CD14-positive monocyte (primary cell): ENCODE results near the gene FLYWCH2. TPM values are rescaled to one million over a fixed set of nuclear protein-coding genes. Genes with fewer than 3 reads are reported as not detected.

Experiments
- DNase-seq, 3 donors: peaks; one replicate each; pipeline ENCODE4 v3.0.0-alpha.2; 2011 to 2022
- H2AFZ ChIP-seq: 2 replicates; pipeline ENCODE4 v1.6.0; 2012; ENCODE audit warnings: mild to moderate bottlenecking, low read depth, low read length, inconsistent platforms; ENCODE audit not compliant: insufficient read depth, poor library complexity, severe bottlenecking
- H3K27ac ChIP-seq, 2 donors: 1 replicate in 1 of 2; 2 replicates in 1 of 2; pipeline ENCODE4 v1.5.1; 2012 to 2013; ENCODE audit warnings: low read length in 2 of 2, control low read depth in 1 of 2, inconsistent platforms in 1 of 2, low read depth in 1 of 2, mild to moderate bottlenecking in 1 of 2
- H3K27me3 ChIP-seq, 2 donors: one replicate each; pipeline versions ENCODE4 v1.6.0 to v1.6.1; 2011 to 2013; ENCODE audit warnings: low read length in 2 of 2; ENCODE audit not compliant: control insufficient read depth in 2 of 2, insufficient read depth in 2 of 2
- H3K36me3 ChIP-seq, 2 donors: replicated peaks in 1 of 2; 1 replicate in 1 of 2; 2 replicates in 1 of 2; pipeline versions ENCODE4 v1.5.1 to v1.6.1; 2012 to 2013; ENCODE audit warnings: low read length in 2 of 2, control low read depth in 1 of 2, inconsistent platforms in 1 of 2, mild to moderate bottlenecking in 1 of 2; ENCODE audit not compliant: insufficient read depth in 2 of 2, control insufficient read depth in 1 of 2
- H3K4me1 ChIP-seq, 2 donors: 1 replicate in 1 of 2; 2 replicates in 1 of 2; pipeline versions ENCODE4 v1.5.1 to v1.6.1; 2012 to 2013; ENCODE audit warnings: low read length in 2 of 2, control low read depth in 1 of 2, inconsistent platforms in 1 of 2, mild to moderate bottlenecking in 1 of 2, moderate library complexity in 1 of 2; ENCODE audit not compliant: insufficient read depth in 2 of 2, control insufficient read depth in 1 of 2
- H3K4me2 ChIP-seq: replicated peaks from 2 replicates; pipeline ENCODE3; 2012; ENCODE audit warnings: low read length, moderate library complexity, mild to moderate bottlenecking; ENCODE audit not compliant: poor library complexity, severe bottlenecking; ENCODE audit errors: extremely low read depth
- H3K4me3 ChIP-seq, 3 experiments: fragments of 200-600 bp in 1 of 3; sonication (generic) in 1 of 3; replicated peaks in 1 of 3; 1 replicate in 2 of 3; 2 replicates in 1 of 3; pipeline ENCODE4 v1.5.1; 2011 to 2013; ENCODE audit warnings: low read length in 3 of 3, mild to moderate bottlenecking in 3 of 3, control low read depth in 2 of 3, low read depth in 2 of 3, inconsistent platforms in 1 of 3, moderate library complexity in 1 of 3
- H3K79me2 ChIP-seq: 2 replicates; pipeline ENCODE4 v1.6.0; 2012; ENCODE audit warnings: mild to moderate bottlenecking, control low read depth, inconsistent platforms, low read length, moderate library complexity; ENCODE audit not compliant: insufficient read depth
- H3K9ac ChIP-seq: 2 replicates; pipeline ENCODE4 v1.6.0; 2017; ENCODE audit warnings: low read length, mild to moderate bottlenecking; ENCODE audit not compliant: insufficient read depth, poor library complexity, severe bottlenecking
- H3K9me3 ChIP-seq, 2 donors: replicated peaks in 1 of 2; 1 replicate in 1 of 2; 2 replicates in 1 of 2; pipeline versions ENCODE4 v1.5.1 to v1.6.1; 2012 to 2013; ENCODE audit warnings: low read length in 2 of 2, control low read depth in 1 of 2; ENCODE audit not compliant: control insufficient read depth in 1 of 2, insufficient read depth in 1 of 2
- H4K20me1 ChIP-seq: 2 replicates; pipeline ENCODE4 v1.6.0; 2012; ENCODE audit warnings: mild to moderate bottlenecking, low read length, control low read depth, moderate library complexity; ENCODE audit not compliant: insufficient read depth
- H3K27ac Mint-ChIP-seq, 7 donors: one replicate each; pipeline ENCODE4 v1.8.0; 2020; ENCODE audit warnings: mild to moderate bottlenecking in 7 of 7, mixed read lengths in 7 of 7, moderate library complexity in 6 of 7, inconsistent platforms in 2 of 7
- H3K27me3 Mint-ChIP-seq, 3 donors: one replicate each; pipeline ENCODE4 v1.8.0; 2021 to 2022; ENCODE audit warnings: low read depth in 3 of 3, mild to moderate bottlenecking in 3 of 3, mixed read lengths in 3 of 3, moderate library complexity in 3 of 3, inconsistent platforms in 1 of 3
- H3K36me3 Mint-ChIP-seq, 2 donors: one replicate each; pipeline ENCODE4 v1.8.0; 2020; ENCODE audit warnings: mixed read lengths in 2 of 2, inconsistent platforms in 1 of 2, mild to moderate bottlenecking in 1 of 2
- H3K4me1 Mint-ChIP-seq: one replicate; pipeline ENCODE4 v1.8.0; 2020; ENCODE audit warnings: mild to moderate bottlenecking, mixed read lengths
- H3K4me3 Mint-ChIP-seq, 2 donors: one replicate each; pipeline ENCODE4 v1.8.0; 2020; ENCODE audit warnings: mild to moderate bottlenecking in 2 of 2, mixed read lengths in 2 of 2, moderate library complexity in 1 of 2
- H3K9me3 Mint-ChIP-seq, 7 donors: one replicate each; pipeline ENCODE4 v1.8.0; 2020 to 2022; ENCODE audit warnings: mixed read lengths in 7 of 7, mild to moderate bottlenecking in 6 of 7, moderate library complexity in 6 of 7, inconsistent platforms in 2 of 7
- CTCF ChIP-seq: fragments of 200-600 bp; IDR thresholded peaks from one replicate; pipeline ENCODE4 v1.8.0; 2022; ENCODE audit warnings: antibody characterized with exemption, mild to moderate bottlenecking
- WGBS: methylation state at CpG from one replicate; pipeline ENCODE4 v1.1.5; 2013; ENCODE audit warnings: missing lambda C conversion rate; ENCODE audit not compliant: insufficient coverage; 5-methylcytosine and 5-hydroxymethylcytosine counted together
- intact Hi-C, 2 donors: fragments of 100-400 bp; cut with micrococcal nuclease; formaldehyde crosslinking; loops; one replicate each; pipeline versions ENCODE4 v1.15.0 to v1.15.1; 2023
- polyA plus RNA-seq, 3 donors: library from polyadenylated mRNA; depleted of rRNA in 1 of 3; unstranded in 2 of 3; stranded (reverse) in 1 of 3; fragments of 300-500 nt in 2 of 3; fragments of >200 nt in 1 of 3; fragmentation: Illumina TruSeq in 2 of 3; gene quantifications; 1 replicate in 2 of 3; 2 replicates in 1 of 3; pipeline ENCODE4 v1.2.3, GENCODE V29; 2012 to 2021

FLYWCH2 gene
- polyA plus RNA-seq, 3 donors: 10.9 to 14.8 (median 12.7) TPM

GRCh38 chr16:2899564-2900072 is 16.6 kb downstream of the FLYWCH2 start:
- Histone ChIP-seq H3K4me2 (no peak overlapping the region), H2AFZ (no peak overlapping the region), H3K9me3 (no peaks in the 10 kb centered on the region), H4K20me1 (no peaks in the 10 kb centered on the region), H3K27me3 (no peaks in the 10 kb centered on the region), H3K4me1 (peaks cover 4 to 9% of the 10 kb centered on the region in 2 donors), H3K79me2 (no peaks in the 10 kb centered on the region), H3K9ac (no peak overlapping the region), H3K27ac (no peak overlapping the region), H3K4me3 (no peak overlapping the region), H3K36me3 (peaks cover 9 to 10% of the 10 kb centered on the region in 2 donors)
- WGBS: 98% methylated on average over 7 of the region's 13 CpGs
- Mint-ChIP-seq H3K4me3 (no peak overlapping the region), H3K4me1 (peaks cover 6% of the 10 kb centered on the region), H3K27me3 (peaks cover 0 to 2% (median 0%) of the 10 kb centered on the region in 3 donors), H3K9me3 (no peaks in the 10 kb centered on the region), H3K36me3 (peaks cover 5% of the 10 kb centered on the region in 2 donors), H3K27ac (peak overlapping the region in 2 of 7 donors; percentile 33 to 50)
- no peak for DNase-seq
- intact Hi-C loops: no loop called here
- TF ChIP-seq CTCF: no peak

DNA sequence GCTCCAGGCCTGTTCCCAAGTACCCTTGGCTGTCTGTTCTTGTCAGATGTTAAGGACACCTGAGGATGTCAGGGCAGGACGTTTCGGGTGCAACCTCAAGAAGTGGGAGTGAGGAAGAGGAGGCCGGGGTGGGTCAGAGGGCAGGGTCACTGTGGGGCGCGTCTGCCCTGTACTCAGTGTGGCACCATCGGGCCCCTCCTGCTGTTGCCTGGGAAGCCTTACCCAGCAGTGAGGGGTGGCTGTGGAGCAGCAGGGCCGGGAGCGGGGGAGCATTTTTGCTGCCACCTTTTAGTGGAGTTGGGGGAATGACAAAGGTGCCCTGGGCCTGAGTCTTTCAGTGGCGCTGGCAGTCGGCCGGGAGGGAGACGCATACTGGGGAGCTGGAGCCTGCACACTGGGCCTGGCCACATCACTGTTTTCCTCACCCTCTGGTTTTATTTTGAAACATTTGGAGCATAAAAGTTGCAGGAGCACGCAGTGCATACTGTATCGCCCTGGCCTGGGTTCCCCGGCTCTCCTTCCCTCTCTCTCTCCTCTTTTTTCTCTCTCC is 17.6 kb downstream of the FLYWCH2 start:
- peaks cover 9 to 10% of the 10 kb centered on the region in 2 donors for H3K36me3 ChIP-seq
- no peak for DNase-seq
- TF ChIP-seq CTCF: no peak
- no peaks in the 10 kb centered on the region for H3K9me3 ChIP-seq
- no peaks in the 10 kb centered on the region for H3K27me3 ChIP-seq
- no peaks in the 10 kb centered on the region for H3K79me2 ChIP-seq
- no peaks in the 10 kb centered on the region for H4K20me1 ChIP-seq
- Mint-ChIP-seq H3K27me3 (peaks cover 0 to 2% (median 0%) of the 10 kb centered on the region in 3 donors), H3K4me3 (no peak overlapping the region), H3K36me3 (peaks cover 5% of the 10 kb centered on the region in 2 donors), H3K4me1 (peaks cover 7% of the 10 kb centered on the region), H3K27ac (peak overlapping the region in 1 of 7 donors; percentile 47), H3K9me3 (no peaks in the 10 kb centered on the region)
- H3K27ac ChIP-seq: no peak overlapping the region
- no peak overlapping the region for H3K4me3 ChIP-seq
- H3K4me1 ChIP-seq: peaks cover 8 to 15% of the 10 kb centered on the region in 2 donors
- H3K9ac ChIP-seq: no peak overlapping the region
- intact Hi-C loops: no loop called here
- H2AFZ ChIP-seq: no peak overlapping the region
- no peak overlapping the region for H3K4me2 ChIP-seq
- WGBS: 97% methylated on average over 13 of the region's 15 CpGs
